Subcutaneous abdominal adipose tissue (tissue), 5 donors: ENCODE data around the gene DENND6B.

Experiments
- H3K27ac ChIP-seq: one replicate; pipeline ENCODE4 v1.7.0; 2013; ENCODE audit warnings: low read depth, mild to moderate bottlenecking, inconsistent platforms, low read length, moderate library complexity
- H3K27me3 ChIP-seq, 5 donors: one replicate each; pipeline ENCODE4 v1.7.0; 2013; ENCODE audit warnings: low read length in 5 of 5, inconsistent platforms in 1 of 5; ENCODE audit not compliant: control insufficient read depth in 5 of 5, insufficient read depth in 4 of 5
- H3K36me3 ChIP-seq, 5 donors: one replicate each; pipeline ENCODE4 v1.7.0; 2013; ENCODE audit warnings: low read length in 5 of 5; ENCODE audit not compliant: control insufficient read depth in 5 of 5, insufficient read depth in 5 of 5
- H3K4me1 ChIP-seq, 5 donors: one replicate each; pipeline ENCODE4 v1.7.0; 2013; ENCODE audit warnings: low read length in 5 of 5, mild to moderate bottlenecking in 3 of 5, moderate library complexity in 1 of 5; ENCODE audit not compliant: control insufficient read depth in 5 of 5, insufficient read depth in 5 of 5
- H3K4me3 ChIP-seq, 5 donors: one replicate each; pipeline ENCODE4 v1.7.0; 2013; ENCODE audit warnings: low read length in 5 of 5, low read depth in 1 of 5
- H3K9ac ChIP-seq, 5 donors: one replicate each; pipeline ENCODE4 v1.7.0; 2013; ENCODE audit warnings: low read length in 5 of 5, mild to moderate bottlenecking in 4 of 5, moderate library complexity in 3 of 5
- H3K9me3 ChIP-seq, 5 donors: one replicate each; pipeline ENCODE4 v1.7.0; 2013; ENCODE audit warnings: low read length in 5 of 5; ENCODE audit not compliant: control insufficient read depth in 5 of 5
- donor health status: healthy.
- donor health status: healthy.
- donor health status: healthy.
- donor health status: healthy.
- donor health status: healthy.

The DENND6B gene

DNA sequence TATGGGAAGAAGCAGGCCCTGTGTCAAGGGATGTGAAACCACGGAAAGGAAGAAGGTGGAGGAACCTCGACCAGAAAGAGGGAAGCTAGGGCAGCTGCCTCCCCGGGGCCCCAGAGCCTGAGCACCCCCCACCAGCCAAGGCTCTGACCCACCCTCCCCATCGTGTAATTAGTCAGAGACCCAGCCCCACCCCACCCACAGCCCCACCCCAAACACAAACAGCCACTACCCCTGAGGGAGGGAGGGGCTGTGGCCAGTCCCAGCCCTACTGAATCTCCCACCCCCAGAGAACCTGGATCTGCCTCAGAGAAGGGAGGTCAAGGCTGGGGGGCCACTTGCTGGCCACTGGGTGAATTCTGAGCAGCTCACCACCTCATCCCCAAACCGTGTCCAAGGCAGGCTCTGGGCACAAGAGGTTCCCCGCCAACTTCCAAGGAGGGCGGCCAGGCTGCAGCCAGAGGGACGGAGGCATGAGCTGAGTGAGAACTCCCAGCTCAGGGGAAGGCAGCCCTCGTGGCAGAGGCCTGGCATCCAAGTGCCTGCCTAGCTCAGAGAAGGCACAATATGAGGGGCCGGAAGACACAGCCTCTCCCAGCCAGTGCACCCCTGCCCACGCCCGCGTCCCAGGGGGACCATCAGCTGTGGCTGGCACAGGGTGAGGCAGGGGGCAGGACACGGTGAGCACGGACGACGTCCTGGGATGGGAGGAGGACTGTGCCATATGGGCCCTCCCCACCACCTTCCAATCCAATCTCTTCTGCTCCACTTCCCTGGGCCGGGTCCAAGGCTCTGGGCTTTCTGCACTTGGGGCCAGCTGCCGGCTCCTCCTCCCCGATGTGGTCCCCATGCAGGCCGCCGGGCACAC lies 22.1 kb downstream of the DENND6B start:
- peaks cover 8 to 92% (median 85%) of the 10 kb centered on the region in 5 donors for H3K4me1 ChIP-seq
- H3K27me3 ChIP-seq = no peaks in the 10 kb centered on the region
- peaks cover 0 to 8% (median 0%) of the 10 kb centered on the region in 5 donors for H3K36me3 ChIP-seq

DNA sequence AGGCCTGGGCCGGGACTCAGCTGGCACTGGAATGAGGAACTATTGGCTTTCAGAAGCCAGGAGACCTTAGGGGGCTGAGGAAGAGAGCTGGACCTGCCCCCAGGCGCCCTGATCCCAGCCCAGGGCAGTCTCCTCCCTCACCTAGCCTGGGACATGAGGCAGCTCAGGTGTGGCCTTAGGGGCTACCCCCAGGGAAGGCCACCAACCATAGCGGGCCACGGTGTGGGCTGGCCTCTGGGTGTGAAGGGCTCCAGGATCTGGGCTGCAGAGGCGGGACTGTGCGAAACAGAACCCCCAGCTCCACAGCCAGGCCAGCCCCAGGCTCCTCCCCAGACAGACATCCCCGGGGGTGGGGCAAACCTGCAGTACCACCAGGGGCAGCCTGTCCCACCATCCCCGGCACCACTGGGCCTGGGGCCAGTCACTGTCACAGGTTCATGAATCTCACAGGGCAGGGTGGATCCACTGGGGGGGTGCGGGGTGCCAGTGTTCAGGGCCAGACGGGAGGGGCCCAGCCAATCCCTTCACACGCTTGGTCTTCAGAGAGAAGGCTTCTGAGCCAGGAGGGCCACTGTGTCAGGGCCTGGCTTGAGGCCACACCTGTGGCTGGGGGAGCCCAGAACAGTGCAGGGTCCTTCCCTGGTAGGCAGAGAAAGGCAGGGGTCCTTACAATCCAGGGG lies 22.8 kb downstream of the DENND6B start:
- Histone ChIP-seq H3K9ac (peak overlapping the region in 4 of 5 donors; percentile 59 to 73 (median 68)), H3K27ac (peak overlapping the region; percentile 94), H3K27me3 (no peaks in the 10 kb centered on the region), H3K4me3 (peak overlapping the region in 2 of 5 donors; percentile 22 to 30), H3K36me3 (peaks cover 0 to 8% (median 0%) of the 10 kb centered on the region in 5 donors), H3K9me3 (no peaks in the 10 kb centered on the region), H3K4me1 (peaks cover 8 to 89% (median 81%) of the 10 kb centered on the region in 5 donors)

More for the DNA sequence above, 22.1 kb downstream of the DENND6B start:
- Histone ChIP-seq H3K9ac (peak overlapping the region in 4 of 5 donors; percentile 72 to 94 (median 77)), H3K9me3 (no peaks in the 10 kb centered on the region), H3K4me3 (peak overlapping the region in 4 of 5 donors; percentile 70 to 88 (median 83)), H3K27ac (peak overlapping the region; percentile 94)

DNA sequence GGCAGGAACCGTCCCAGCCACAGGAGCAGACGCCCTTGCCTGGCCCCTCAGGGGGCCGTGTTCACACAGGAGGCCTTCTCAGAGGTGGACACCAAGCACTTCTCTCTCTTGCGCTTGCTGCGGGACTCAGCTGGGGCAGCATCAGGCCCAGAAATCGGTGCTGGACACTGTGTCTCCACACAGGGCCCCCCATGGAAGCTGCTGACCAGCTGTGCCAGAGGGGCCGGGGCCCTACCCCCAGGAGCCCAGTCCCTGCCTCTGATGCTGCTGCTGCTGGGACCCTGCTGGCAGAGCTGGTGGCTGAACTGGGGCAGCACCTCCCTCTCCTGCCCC lies 23.3 kb downstream of the DENND6B start:
- H3K4me3 ChIP-seq = peak overlapping the region in 2 of 5 donors; percentile 22 to 30

GRCh38 chr22:50302564-50302963 lies 24.2 kb downstream of the DENND6B start:
- H3K27me3 ChIP-seq = no peaks in the 10 kb centered on the region
- peaks cover 0 to 8% (median 0%) of the 10 kb centered on the region in 5 donors for H3K36me3 ChIP-seq
- no peak overlapping the region for H3K4me3 ChIP-seq
- peak overlapping the region in 3 of 5 donors; percentile 26 to 73 (median 59) for H3K9ac ChIP-seq
- peaks cover 6 to 82% (median 73%) of the 10 kb centered on the region in 5 donors for H3K4me1 ChIP-seq
- no peaks in the 10 kb centered on the region for H3K9me3 ChIP-seq
- peak overlapping the region; percentile 94 for H3K27ac ChIP-seq

More for the DNA sequence above, 23.3 kb downstream of the DENND6B start:
- H3K27ac ChIP-seq = peak overlapping the region; percentile 94
- H3K36me3 ChIP-seq = peaks cover 0 to 8% (median 0%) of the 10 kb centered on the region in 5 donors
- H3K9me3 ChIP-seq = no peaks in the 10 kb centered on the region
- H3K27me3 ChIP-seq = no peaks in the 10 kb centered on the region
- peak overlapping the region in 3 of 5 donors; percentile 59 to 73 (median 65) for H3K9ac ChIP-seq
- H3K4me1 ChIP-seq = peaks cover 8 to 87% (median 80%) of the 10 kb centered on the region in 5 donors

DNA sequence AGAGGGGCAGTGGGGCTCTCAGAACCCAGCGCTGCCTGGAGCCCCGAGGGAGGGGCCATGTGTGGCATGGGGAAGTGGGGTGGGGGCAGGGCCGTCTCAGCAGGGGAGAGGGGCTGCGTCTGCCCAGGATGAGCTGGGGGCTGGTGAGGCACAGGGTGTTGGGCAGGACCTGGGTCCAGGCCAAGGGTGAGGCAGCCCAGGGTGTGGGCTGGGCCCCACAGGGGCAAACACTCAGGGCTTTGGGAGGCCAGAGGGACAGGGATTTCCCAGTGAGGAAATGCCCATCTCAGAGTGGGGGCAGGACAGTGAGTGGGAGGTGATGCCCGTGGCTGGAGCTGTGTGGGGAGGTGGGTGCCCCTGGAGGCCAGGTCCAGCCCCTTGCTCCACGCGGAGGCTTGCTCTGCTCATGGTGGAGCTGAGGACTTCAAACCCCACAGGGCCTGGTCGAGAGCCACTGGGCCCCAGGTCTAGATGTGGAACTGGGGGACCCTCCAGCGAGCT lies 24.7 kb downstream of the DENND6B start:
- H3K4me3 ChIP-seq = no peak overlapping the region
- peaks cover 0 to 8% (median 0%) of the 10 kb centered on the region in 5 donors for H3K36me3 ChIP-seq
- H3K9me3 ChIP-seq = no peaks in the 10 kb centered on the region
- no peaks in the 10 kb centered on the region for H3K27me3 ChIP-seq
- peak overlapping the region; percentile 94 for H3K27ac ChIP-seq
- H3K9ac ChIP-seq = peak overlapping the region in 1 of 5 donors; percentile 73
- H3K4me1 ChIP-seq = peaks cover 6 to 86% (median 77%) of the 10 kb centered on the region in 5 donors

GRCh38 chr22:50301581-50301991 lies 25.2 kb downstream of the DENND6B start:
- no peaks in the 10 kb centered on the region for H3K9me3 ChIP-seq
- H3K27ac ChIP-seq = peak overlapping the region; percentile 94
- no peaks in the 10 kb centered on the region for H3K27me3 ChIP-seq
- no peak overlapping the region for H3K4me3 ChIP-seq
- H3K9ac ChIP-seq = peak overlapping the region in 1 of 5 donors; percentile 37
- H3K36me3 ChIP-seq = peaks cover 0 to 8% (median 0%) of the 10 kb centered on the region in 5 donors
- peaks cover 6 to 86% (median 79%) of the 10 kb centered on the region in 5 donors for H3K4me1 ChIP-seq

GRCh38 chr22:50300620-50301257 lies 26.1 kb downstream of the DENND6B start:
- H3K9ac ChIP-seq = no peak overlapping the region
- no peak overlapping the region for H3K4me3 ChIP-seq
- H3K9me3 ChIP-seq = no peaks in the 10 kb centered on the region
- no peak overlapping the region for H3K27ac ChIP-seq
- H3K27me3 ChIP-seq = no peaks in the 10 kb centered on the region
- H3K36me3 ChIP-seq = peaks cover 0 to 8% (median 0%) of the 10 kb centered on the region in 5 donors
- H3K4me1 ChIP-seq = peaks cover 4 to 83% (median 76%) of the 10 kb centered on the region in 5 donors

GRCh38 chr22:50299785-50300619 lies 26.8 kb downstream of the DENND6B start:
- peaks cover 1 to 75% (median 69%) of the 10 kb centered on the region in 5 donors for H3K4me1 ChIP-seq
- no peaks in the 10 kb centered on the region for H3K27me3 ChIP-seq
- no peak overlapping the region for H3K27ac ChIP-seq
- peak overlapping the region in 1 of 5 donors; percentile 35 for H3K9ac ChIP-seq
- H3K36me3 ChIP-seq = peaks cover 0 to 8% (median 0%) of the 10 kb centered on the region in 5 donors
- H3K4me3 ChIP-seq = peak overlapping the region in 3 of 5 donors; percentile 38 to 49 (median 44)
- no peaks in the 10 kb centered on the region for H3K9me3 ChIP-seq
